NCI-H226 (cell line): Measurements from ENCODE around the gene PCNX2.

Experiments
- DNase-seq: peaks from one replicate; pipeline ENCODE4 v3.0.0-alpha.2; 2015

PCNX2 gene

GRCh38 chr1:233256789-233257188, 38.7 kb downstream of the PCNX2 start:
- no peak for DNase-seq

- DNase-seq, result no peak
Measured at GRCh38 chr1:233256191-233256590, 39.3 kb downstream of the PCNX2 start.

GRCh38 chr1:233255145-233255544, 40.4 kb downstream of the PCNX2 start:
- DNase-seq, result no peak

- DNase-seq, result no peak
Measured at GRCh38 chr1:233253832-233254331, 41.6 kb downstream of the PCNX2 start.

GRCh38 chr1:233253231-233253831, 42.2 kb downstream of the PCNX2 start:
- no peak for DNase-seq

- no peak for DNase-seq
Measured at GRCh38 chr1:233252441-233252840, 43.1 kb downstream of the PCNX2 start.

- no peak for DNase-seq
Measured at GRCh38 chr1:233251201-233251720, 44.3 kb downstream of the PCNX2 start.

GRCh38 chr1:233248014-233248413, 47.5 kb downstream of the PCNX2 start:
- no peak for DNase-seq

- no peak for DNase-seq
Measured at GRCh38 chr1:233246965-233247364, 48.6 kb downstream of the PCNX2 start.

- no peak for DNase-seq
Measured at GRCh38 chr1:233245191-233245765, 50.2 kb downstream of the PCNX2 start.

GRCh38 chr1:233244183-233244582, 51.3 kb downstream of the PCNX2 start:
- no peak for DNase-seq

GRCh38 chr1:233242827-233243483, 52.6 kb downstream of the PCNX2 start:
- DNase-seq, result no peak

GRCh38 chr1:233241759-233242158, 53.8 kb downstream of the PCNX2 start:
- no peak for DNase-seq

GRCh38 chr1:233240829-233241682, 54.5 kb downstream of the PCNX2 start:
- DNase-seq, result no peak

- no peak for DNase-seq
Measured at GRCh38 chr1:233240371-233240770, 55.2 kb downstream of the PCNX2 start.

GRCh38 chr1:233238884-233239431, 56.6 kb downstream of the PCNX2 start:
- no peak for DNase-seq

- no peak for DNase-seq
Measured at GRCh38 chr1:233237647-233238046, 57.9 kb downstream of the PCNX2 start.

- no peak for DNase-seq
Measured at GRCh38 chr1:233233508-233234040, 62.0 kb downstream of the PCNX2 start.

GRCh38 chr1:233230011-233230410, 65.5 kb downstream of the PCNX2 start:
- DNase-seq, result no peak

- DNase-seq, result no peak
Measured at GRCh38 chr1:233229288-233229687, 66.2 kb downstream of the PCNX2 start.

- no peak for DNase-seq
Measured at GRCh38 chr1:233227930-233228465, 67.5 kb downstream of the PCNX2 start.

- DNase-seq, result no peak
Measured at GRCh38 chr1:233224311-233224710, 71.2 kb downstream of the PCNX2 start.
